ENCODE data around the gene VCL. TPM values are rescaled to one million over a fixed set of nuclear protein-coding genes. Genes with fewer than 3 reads are reported as not detected.
"Not testable (repeated sequence)": the region's sequence is repeated elsewhere in the genome, so short reads cannot be mapped to it uniquely, and the experiment has no call there.

The VCL gene
- total RNA-seq, 1 donor from 2014 or later = 74.6 TPM

DNA sequence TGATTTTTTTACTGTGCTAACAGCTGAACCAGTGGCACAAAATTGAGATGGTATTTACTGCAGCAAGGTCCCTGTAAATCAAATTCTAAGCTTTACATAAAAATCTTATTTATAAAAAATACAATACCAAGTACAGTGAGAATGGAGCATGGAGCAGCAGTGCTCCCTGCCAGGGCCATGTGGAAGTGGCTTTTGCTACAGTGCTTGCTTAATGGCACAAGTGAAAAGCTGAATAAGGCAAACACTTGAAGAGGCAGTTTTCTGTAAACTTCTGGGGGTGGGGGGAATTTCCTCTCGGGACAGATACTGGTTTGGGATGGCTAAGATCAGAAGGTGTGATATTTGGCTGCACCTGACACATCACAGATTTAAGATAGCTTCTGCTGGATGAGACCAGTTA is 125.2 kb downstream of the VCL start:
- Histone ChIP-seq H3K27me3 (no peaks in the 10 kb centered on the region), H3K9me3 (no peaks in the 10 kb centered on the region), H3K36me3 (peaks cover 0 to 62% of the 10 kb centered on the region in 2 donors), H3K4me1 (peaks cover 9% of the 10 kb centered on the region), H3K27ac (no peak overlapping the region), H3K4me3 (no peak overlapping the region)
- intact Hi-C loops (cut with DNase I) = no loop called here
- no peak for DNase-seq (ENCODE audit: extremely low spot score in 2 of 2)
- TF ChIP-seq, protein P1, sequence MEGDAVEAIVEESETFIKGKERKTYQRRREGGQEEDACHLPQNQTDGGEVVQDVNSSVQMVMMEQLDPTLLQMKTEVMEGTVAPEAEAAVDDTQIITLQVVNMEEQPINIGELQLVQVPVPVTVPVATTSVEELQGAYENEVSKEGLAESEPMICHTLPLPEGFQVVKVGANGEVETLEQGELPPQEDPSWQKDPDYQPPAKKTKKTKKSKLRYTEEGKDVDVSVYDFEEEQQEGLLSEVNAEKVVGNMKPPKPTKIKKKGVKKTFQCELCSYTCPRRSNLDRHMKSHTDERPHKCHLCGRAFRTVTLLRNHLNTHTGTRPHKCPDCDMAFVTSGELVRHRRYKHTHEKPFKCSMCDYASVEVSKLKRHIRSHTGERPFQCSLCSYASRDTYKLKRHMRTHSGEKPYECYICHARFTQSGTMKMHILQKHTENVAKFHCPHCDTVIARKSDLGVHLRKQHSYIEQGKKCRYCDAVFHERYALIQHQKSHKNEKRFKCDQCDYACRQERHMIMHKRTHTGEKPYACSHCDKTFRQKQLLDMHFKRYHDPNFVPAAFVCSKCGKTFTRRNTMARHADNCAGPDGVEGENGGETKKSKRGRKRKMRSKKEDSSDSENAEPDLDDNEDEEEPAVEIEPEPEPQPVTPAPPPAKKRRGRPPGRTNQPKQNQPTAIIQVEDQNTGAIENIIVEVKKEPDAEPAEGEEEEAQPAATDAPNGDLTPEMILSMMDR (IDR thresholded peaks at IDR 0.05) = no peak
- no peak for TF ChIP-seq POLR2AphosphoS5 (IDR thresholded peaks at IDR 0.05; ENCODE audit: insufficient read depth in 1 of 2, low read depth in 1 of 2)
- TF ChIP-seq POLR2A (IDR thresholded peaks at IDR 0.05) = no peak

DNA sequence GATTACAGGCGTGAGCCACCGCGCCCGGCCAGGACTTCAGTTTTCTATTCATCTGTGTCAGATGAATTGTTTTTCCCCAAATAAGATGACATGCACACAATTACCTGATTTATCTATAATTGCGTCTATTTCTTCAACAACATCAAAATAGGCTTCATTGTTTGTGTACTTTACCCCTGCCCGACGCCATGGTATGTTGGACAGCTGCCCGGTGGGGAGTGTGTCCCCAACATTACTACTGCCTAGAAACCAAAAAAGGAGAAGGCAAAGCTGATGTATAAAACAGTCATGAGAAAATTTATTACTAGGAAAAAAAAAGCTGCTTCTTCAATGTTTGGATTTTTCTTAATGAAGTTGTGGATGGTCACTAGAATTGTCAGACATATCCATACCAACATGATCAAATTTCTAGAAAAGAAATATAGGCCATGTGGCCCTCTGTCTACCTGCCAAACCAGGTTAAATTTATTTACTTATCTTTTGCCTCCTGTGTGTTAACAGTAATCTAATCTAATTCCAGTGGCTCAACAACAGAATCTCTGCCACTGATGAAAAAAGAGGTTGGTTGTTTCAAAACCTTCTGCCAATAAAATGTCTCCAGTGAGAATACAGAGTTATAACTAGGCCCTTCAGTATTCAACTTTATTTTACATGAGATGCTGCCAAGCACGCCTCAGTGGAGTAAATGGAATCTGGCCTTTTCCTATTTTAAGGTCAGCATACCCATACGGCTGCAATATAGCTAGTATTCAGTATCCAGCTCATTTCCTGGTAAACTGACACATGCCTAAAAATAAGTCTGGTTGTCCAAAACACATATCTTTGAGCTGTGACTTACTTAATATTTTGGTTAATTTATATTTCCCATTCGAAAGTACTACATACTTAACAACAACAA is 136.3 kb downstream of the VCL start:
- no peaks in the 10 kb centered on the region for H3K27me3 ChIP-seq
- H3K4me3 ChIP-seq = no peak overlapping the region
- H3K27ac ChIP-seq = no peak overlapping the region
- intact Hi-C loops (cut with DNase I) = no loop called here
- H3K36me3 ChIP-seq = peaks cover 3 to 77% of the 10 kb centered on the region in 2 donors
- no peak for DNase-seq (ENCODE audit: extremely low spot score in 2 of 2)
- H3K9me3 ChIP-seq = no peaks in the 10 kb centered on the region
- TF ChIP-seq, protein P1 (IDR thresholded peaks at IDR 0.05) = no peak
- TF ChIP-seq POLR2AphosphoS5 (IDR thresholded peaks at IDR 0.05; ENCODE audit: insufficient read depth in 1 of 2, low read depth in 1 of 2) (no peak), POLR2A (IDR thresholded peaks at IDR 0.05) (no peak)
- H3K4me1 ChIP-seq = no peaks in the 10 kb centered on the region

DNA sequence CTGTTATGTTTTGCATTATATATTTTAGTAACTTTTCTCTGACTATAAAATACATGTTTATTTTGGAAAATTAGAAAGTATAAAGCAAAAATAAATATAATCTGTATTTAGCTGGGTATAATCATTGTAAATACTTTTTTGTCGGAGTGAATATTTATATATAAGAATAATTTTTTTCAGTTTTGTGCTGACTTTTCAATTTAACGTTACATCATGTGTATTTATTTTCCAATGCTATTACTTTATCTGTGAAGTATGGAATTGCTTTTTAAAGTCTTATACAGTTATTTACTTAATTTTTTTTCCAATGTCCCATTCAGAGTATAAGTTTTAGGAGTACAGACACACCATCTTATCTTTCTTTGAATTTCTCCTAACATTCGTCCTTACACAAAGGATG is 137.5 kb downstream of the VCL start:
- peaks cover 3 to 64% of the 10 kb centered on the region in 2 donors for H3K36me3 ChIP-seq
- intact Hi-C loops (cut with DNase I) = no loop called here

DNA sequence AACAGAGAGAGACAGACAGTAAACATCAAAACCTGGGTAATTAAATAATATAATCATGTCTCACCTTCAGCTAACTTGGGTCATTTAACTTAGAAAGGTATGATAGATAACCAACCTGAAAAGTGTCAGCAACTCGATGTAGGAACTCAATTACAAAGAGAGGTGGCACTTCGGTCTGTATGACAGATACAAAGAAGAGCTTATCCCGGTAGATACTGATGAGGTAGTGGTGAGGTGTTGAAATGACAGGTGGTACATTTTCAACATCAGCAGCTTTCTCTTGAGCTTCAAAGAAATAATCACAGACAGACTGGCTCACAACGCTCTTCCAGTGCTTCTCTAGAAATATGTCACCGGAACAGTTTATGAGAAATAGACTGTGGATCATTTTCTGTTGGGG is 140.1 kb downstream of the VCL start:
- H3K36me3 ChIP-seq = peaks cover 3 to 40% of the 10 kb centered on the region in 2 donors

More for the DNA sequence above, 137.5 kb downstream of the VCL start:
- Histone ChIP-seq H3K27ac (no peak overlapping the region), H3K4me3 (no peak overlapping the region), H3K27me3 (no peaks in the 10 kb centered on the region), H3K4me1 (no peaks in the 10 kb centered on the region), H3K9me3 (no peaks in the 10 kb centered on the region)
- DNase-seq (ENCODE audit: extremely low spot score in 2 of 2) = no peak
- TF ChIP-seq, protein P1 (IDR thresholded peaks at IDR 0.05) = no peak
- TF ChIP-seq POLR2A (IDR thresholded peaks at IDR 0.05) (no peak), POLR2AphosphoS5 (IDR thresholded peaks at IDR 0.05; ENCODE audit: insufficient read depth in 1 of 2, low read depth in 1 of 2) (no peak)

DNA sequence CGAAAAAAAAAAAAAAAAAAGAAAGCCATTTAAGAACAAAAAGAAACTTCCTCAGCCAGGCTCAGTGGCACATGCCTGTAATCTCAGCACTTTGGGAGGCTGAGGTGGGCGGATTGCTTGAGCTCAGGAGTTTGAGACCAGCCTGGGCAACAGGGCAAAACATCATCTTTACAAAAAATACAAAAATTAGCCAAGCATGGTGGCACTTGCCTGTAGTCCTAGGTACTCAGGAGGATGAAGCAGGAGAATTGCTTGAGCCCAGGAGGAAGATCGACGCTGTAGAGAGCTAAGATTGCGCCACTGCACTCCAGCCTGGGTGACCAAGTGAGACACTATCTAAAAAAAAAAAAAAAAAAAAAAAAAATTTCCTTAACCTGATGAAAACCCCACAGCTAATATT is 140.7 kb downstream of the VCL start:
- H3K27me3 ChIP-seq; H3K4me3 ChIP-seq; H3K27ac ChIP-seq; DNase-seq (ENCODE audit: extremely low spot score in 2 of 2); H3K9me3 ChIP-seq; H3K4me1 ChIP-seq; intact Hi-C loops (cut with DNase I): not testable (repeated sequence)
- peaks cover 3 to 34% of the 10 kb centered on the region in 2 donors for H3K36me3 ChIP-seq

More for the DNA sequence above, 140.1 kb downstream of the VCL start:
- H3K4me3 ChIP-seq = no peak overlapping the region
- TF ChIP-seq, protein P1 (IDR thresholded peaks at IDR 0.05) = no peak
- no peak for TF ChIP-seq POLR2A (IDR thresholded peaks at IDR 0.05)
- intact Hi-C loops (cut with DNase I) = no loop called here
- no peak overlapping the region for H3K27ac ChIP-seq
- no peaks in the 10 kb centered on the region for H3K27me3 ChIP-seq
- no peak for DNase-seq (ENCODE audit: extremely low spot score in 2 of 2)
- H3K4me1 ChIP-seq = no peaks in the 10 kb centered on the region
- H3K9me3 ChIP-seq = no peaks in the 10 kb centered on the region

All from vagina (tissue), 2 donors.